ENCODE measurements around the gene CD300LD.
"Not testable (repeated sequence)": the region's sequence is repeated elsewhere in the genome, so short reads cannot be mapped to it uniquely, and the experiment has no call there.

CD300LD gene

DNA sequence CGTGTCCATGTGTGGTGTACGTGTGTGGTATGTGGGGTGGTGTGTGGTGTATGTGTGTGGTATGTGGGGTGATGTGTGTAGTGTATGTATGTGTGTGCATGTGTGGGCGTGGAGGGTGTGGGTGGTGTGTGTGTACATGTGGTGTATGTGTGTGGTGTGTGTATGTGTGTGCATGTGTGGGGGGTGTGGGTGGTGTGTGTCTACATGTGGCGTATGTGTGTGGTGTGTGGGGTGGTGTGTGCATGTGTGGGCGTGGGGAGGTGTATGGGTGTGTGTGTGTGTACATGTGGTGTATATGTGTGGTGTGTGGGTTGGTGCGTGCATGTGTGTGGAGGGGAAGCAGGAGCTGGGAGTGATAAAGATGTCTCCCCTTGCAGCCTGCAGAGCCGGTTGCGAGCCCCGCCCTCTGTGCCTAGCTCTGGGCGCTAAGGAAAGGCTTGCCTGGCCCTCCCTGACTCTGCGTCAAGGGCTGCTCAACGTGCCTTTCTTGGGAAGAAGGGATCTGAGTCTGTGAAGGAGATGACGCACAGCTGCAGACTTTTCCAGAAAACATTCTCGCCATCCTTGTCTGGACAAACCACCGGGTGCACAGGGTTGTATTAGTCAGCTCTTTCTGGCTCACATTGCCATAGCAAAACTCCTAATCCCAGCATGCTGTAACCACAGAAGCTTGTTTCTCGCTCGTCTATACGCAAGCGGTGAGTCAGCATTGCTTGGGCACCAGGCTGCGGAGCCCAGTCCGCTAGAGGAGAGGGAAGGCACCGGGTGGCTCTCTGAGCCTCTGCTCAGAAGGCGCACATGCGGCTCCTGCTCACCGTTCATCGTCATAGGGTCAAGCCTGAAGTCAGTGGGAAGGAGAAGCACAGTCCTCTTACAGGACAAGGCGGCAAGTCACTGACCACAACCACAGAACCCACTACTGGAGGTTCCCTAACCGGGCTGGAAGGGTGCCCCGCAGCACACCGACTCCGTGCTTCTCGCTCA is 22.8 kb downstream of the CD300LD start:
- no peak for DNase-seq

DNA sequence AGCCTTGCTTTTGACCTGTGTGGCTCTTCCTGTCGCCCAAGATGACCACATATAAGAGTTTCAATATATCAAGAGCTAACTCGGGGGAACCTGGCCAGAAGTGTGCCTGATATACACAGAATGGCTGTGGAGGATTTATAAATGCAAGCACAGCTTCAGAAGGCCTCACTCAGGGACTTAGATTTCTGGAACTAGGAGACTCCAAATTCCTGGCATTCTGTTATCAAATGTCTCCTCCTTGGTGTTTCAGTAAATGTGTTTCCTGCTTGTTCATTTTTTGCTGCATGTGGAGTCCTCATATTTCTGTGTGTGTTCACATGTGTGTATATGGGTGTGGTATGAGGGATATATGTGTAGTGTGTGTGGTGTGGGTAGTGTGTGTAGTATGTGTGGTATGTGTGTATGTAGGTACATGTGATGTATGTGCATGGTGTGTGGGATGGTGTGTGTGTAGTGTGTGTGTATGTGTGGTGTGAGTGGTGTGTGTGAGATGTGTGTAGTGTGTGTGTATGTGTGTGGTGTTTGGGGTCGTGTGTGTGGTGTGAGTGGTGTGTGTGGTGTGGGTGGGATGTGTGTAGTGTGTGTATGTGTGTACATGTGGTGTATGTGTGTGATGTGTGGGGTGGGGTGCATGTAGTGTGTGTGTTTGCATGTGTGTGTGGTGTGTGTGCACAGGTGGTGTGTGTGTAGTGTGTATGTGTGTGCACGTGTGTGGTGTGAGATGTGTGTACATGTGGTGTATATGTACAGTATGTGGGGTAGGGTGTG is 23.8 kb downstream of the CD300LD start:
- DNase-seq: no peak

DNA sequence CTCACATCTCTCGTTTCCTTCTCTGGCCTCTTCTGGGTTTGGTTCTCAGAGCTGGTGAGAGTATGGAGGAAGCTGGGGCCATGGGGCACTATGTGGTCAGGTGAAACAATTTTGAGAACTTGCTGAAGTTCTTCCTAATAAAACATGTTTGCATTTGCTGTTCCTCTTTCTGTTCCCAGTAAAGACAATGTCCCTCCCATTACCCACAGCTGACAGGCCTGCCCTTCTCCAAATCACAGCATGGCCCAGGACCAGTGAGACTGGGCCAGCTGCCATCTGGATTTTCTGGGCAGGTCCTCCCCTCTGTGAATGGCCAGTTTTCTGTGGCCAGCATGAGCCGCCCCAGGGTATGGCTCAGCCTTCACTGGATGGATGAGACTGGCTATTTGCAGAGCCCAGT is 24.7 kb downstream of the CD300LD start, which contains the start of gene CD300H:
CD300H (minus strand) TSS at position 113 of the 400 bp plus-strand sequence.
- no peak for DNase-seq

DNA sequence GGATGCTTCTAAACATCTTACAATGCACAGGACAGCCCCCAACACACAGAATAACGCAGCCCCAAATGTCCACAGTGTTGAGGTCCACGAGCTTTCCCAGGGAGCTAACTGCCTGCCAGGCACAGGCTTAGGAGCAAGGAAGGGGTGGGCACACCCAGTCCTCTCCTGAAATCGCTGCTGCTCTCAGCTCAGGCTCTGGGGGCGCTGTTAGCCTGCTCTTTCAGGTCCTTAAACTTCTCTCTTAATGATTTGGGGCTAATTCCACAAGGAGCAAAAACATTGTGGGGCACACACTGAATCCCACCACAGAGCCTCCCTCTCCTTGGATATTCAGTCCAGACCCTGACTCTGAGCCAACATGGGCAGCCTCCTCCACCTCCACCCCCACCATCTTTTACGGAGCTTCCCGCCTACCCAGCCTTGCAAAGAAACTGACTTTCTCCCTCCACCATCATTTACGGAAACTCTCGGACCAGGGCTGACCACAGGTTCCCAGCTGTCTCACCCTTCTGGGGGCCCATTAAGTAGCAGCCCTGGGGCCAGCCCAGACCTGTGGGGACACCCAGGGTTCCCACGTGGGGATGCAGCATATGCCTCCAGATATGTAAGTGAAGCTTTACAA is 25.8 kb downstream of the CD300LD start:
- DNase-seq: no peak

DNA sequence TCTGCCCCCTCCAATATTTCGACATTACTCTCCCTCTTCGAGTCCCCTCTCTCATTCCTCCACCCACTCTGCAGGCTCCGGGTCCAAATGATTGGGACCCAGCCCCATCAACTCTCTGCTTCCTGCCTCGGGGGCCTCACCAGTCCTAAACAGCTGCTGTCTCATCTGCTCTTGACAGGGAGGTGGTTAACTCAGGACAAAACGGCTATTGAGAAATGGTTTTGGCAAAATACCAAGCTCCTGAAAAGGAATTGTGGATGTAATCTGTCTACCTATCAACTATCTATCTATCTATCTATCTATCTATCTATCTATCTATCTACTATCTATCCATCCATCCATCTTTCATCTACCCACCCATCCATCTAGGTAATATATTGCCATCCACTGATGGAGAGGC is 27.0 kb downstream of the CD300LD start:
- no peak for DNase-seq

DNA sequence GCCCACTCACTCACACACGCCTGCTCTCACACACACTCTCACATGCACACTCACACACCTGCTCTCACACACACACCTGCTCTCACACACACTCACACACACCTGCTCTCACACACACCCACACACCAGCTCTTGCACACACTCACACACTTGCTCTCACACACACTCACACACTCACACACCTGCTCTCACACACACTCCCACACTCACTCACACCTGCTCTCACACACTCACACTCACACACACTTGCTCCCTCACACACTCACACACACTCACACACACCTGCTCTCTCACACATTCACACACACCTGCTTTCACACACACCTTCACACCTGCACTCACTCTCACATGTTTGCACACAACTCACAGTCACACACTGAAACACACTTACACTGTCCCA is 28.7 kb downstream of the CD300LD start:
- no peak for DNase-seq

DNA sequence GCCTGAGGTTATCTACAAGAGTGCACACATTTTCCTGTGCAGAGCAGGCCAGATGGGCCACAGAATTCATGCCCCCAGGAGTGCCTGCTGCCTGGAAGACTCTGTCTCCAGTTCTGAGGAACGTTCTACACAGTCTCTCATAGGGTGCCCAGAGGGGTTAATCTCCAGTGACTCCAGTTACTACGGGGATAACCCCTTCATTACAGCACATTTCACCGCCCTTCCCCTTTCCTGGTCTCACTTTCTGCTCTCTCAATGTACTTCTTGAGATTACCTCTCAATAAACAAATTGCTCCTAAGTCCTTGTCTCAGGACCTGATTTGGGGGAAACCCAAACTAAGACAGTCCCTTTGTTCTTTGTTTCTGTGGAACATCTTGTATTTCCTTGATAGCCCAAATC is 30.5 kb downstream of the CD300LD start:
- no peak for DNase-seq

DNA sequence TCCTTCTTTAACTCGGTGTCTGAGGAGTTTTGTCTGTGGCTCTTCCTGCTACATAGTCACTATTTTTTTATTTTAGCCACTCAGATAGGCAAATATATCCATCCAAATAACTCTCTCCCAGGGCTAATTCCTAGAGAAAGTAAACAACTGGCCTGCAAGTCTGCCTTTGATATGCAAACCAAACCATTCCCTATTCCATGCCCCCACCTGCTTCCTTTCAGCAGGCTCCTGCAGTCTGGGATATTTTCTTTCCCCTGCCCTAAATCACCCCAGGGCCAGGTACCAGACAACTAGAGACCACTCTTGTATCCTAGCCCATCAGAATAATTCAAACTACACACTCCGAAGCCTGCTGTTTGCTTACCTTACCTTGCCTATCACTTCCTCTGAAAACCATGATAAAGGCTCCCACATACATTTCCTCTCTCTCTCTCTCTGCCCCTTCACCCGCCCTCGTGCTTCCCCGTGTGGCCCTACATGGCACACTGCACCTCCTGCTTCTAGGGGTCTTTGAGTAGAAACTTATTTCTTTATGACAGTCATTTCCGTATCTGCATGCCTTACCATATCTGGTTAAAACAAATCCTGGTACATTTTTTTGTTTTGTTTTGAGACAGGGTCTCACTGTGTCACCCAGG is 33.1 kb downstream of the CD300LD start:
- DNase-seq: no peak

DNA sequence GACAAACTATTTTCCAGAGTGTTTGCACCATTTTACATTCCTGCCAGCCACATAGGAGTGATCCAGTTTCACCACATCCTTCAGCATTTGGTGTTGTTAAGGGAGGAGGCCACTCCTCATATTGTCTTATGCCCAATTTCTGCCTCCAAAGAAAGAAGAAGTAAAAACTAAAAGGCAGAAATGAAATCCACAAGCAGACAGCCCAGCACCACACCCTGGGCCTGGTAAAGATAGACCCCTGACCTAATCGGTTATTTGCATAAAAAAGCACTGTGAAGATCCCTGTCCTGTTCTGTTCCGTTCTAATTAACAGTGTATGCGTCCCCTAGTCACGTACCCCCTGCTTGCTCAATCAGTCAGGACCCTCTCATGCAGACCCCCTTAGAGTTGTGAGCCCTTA is 33.7 kb downstream of the CD300LD start:
- not testable (repeated sequence) for DNase-seq

DNA sequence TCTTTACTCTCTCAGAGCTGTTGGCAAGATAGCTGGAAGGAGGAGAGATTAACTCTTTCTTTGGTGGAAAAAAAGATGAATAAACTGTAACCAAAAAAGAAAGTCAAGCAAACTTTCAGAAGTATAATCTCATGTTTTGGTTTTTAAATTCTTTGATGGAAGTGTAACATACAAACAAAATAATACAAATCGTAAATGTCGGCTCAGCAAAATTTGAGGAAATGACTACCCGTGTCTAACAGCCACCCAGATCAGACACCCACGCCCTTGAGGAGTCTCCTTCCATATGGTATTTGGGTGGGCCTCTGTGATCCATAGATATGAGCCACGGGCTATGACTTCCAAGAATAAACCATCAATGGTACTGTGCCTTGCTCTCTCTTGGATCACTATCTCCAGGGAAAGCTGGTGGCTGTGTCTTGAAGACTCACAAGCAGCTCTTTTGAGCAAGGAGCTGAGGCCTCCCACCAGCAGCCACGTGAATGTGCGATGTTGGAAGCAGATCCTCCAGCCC is 36.6 kb downstream of the CD300LD start:
- no peak for DNase-seq

DNA sequence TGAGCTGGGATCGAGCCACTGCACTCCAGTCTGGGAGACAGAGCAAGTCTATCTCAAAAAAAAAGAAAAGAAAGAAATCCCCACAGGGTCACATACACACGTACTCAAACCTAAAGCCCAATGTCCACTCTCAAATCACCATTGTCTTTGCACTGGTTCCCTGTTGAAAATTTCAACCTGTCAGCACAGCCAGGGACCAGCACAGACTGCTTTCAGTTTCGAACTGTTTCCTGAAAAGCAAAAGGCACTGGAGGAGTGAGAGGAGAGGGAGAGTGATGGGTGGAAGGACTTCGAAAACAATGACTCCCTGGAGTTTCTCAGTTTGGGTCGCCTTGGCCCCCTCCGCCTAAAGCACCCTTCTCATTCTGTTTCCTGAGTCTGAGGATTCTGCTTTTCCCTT is 37.2 kb downstream of the CD300LD start:
- DNase-seq: no peak

DNA sequence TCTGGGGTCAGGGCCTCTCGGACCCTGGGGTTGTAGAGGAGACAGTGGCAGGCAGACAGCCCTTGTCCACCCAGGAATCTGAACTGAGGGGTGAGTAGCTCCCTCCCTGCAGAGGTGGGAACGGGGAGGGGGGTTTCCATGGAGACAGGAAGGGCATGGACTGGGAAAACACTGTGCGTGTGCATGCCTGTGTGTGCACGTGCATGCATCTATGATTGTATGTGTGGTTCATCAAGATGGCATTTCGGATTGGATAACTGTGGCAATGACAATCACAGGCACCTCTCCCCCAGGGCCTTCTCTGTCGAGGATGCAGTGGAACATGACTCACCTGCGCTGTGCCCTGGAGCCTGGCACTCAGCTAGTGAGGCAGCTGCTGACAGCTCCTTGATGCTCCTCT is 40.0 kb downstream of the CD300LD start:
- DNase-seq: no peak

DNA sequence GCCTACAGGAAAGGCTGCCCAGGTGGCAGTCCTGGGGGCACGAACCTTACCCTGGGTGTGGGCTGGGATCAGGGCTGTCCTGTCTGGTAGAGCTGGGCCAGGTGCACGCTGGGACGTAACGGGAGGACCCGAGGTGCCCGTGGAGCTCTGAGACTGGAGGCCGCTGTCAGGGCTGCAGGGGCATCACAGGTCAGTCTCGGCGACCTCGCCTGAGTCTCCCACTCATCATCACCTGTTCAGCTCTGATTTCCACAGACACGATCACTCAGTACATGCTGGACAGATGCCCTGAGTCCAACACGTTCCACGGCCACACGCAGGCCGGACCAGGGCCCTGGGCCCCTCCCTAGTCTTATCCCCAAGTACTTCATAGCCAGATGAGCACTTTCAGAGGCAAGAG is 41.5 kb downstream of the CD300LD start:
- DNase-seq: no peak

DNA sequence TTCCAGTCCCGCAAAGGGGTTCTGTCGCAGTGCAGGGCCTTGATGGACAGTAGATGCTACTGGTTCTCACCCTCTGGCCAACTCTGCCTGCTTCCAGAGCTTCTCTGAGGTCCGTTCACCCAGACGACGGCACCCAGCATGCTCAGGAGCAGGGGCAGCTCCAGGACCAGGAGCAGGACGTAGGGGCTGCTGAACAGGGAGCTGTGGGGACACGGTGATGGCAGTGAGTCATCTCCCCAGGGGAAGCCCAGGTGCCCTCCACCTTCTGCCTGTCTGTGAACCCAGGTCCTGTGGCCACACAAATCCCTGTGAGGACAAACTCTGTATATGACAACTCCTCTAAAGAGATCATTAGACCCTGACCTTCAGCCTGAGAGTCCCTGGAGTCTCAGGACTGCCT is 42.7 kb downstream of the CD300LD start:
- DNase-seq: no peak

DNA sequence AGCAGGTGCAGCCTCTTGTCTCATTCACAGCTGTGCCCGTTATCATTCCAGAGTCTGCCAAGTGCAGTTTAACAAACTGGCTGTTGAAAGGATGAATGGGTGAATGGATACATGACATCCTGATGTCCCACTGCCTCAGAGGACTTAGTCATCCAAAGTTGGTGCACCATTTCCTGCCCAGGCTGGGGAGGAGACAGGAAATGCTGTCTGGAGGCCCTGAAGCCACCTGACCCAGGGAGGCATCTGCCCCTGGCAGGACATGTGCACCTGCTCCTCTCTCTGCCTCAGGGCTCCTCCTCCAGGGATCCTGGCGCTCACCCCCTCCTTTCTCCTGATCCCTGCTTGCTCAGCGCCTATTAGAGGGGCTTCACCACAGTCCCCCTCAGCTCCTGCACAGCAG is 44.3 kb downstream of the CD300LD start:
- no peak for DNase-seq

DNA sequence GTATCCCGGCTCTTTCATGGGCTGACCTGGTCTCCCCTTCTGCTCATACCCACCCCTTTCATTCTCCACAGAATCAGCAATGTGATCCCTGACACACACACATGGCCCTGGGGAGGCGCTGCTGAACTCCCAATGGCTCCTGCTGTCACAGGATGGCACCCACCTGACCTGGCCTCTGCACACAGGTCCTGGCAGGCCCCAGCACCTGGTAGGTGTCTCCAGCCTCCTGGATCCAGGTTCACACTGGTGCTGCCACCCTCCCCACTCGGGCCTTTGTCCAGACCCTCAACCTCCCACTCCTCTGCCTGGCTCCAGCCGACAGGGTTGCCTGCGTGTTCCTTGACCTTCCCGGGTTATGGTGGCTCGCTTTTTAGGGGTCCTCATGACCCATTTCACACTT is 44.8 kb downstream of the CD300LD start:
- DNase-seq: no peak

DNA sequence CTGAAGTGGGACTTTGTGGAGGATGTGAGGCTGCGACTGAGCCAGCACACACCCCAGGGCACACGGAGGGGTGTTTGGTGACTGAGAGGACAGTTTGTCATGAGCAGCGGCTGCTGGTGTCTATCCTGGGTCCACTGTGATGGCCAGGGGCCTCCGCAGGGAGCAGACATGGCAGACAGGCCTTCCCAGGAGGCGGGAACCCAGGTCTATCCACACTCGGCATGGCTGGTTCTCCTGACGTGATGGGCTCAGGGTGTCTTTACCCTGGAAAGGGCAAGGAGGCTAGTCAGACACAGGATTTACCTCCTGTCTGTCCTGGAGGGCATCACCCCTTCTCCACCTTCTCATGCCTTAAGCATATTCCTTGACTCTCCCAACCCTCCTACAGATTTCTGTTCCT is 45.5 kb downstream of the CD300LD start:
- no peak for DNase-seq

DNA sequence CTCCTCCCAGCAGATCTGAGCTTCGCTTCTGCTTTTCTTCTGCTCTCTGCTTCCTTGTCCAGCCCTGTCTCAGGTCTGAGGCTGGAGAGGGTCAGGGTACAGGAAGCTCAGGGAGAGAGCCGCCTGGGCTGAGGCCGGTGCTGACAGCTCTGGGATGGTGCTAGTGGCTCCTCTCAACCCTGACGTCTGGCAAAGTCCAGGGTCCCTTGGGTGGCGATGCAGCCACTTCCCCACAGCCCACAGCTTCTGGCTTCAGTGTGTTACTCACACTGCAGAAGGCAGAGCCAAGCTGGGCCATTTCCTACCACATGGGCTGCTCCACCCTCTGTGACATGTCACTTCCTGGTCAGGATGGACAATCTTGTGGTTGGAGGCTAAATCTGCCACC is 46.2 kb downstream of the CD300LD start, which contains the start of gene CD300C:
CD300C (minus strand) TSS at position 273 of the 388 bp plus-strand sequence. CDS start 333 bp downstream, outside the sequence.
- DNase-seq: no peak

DNA sequence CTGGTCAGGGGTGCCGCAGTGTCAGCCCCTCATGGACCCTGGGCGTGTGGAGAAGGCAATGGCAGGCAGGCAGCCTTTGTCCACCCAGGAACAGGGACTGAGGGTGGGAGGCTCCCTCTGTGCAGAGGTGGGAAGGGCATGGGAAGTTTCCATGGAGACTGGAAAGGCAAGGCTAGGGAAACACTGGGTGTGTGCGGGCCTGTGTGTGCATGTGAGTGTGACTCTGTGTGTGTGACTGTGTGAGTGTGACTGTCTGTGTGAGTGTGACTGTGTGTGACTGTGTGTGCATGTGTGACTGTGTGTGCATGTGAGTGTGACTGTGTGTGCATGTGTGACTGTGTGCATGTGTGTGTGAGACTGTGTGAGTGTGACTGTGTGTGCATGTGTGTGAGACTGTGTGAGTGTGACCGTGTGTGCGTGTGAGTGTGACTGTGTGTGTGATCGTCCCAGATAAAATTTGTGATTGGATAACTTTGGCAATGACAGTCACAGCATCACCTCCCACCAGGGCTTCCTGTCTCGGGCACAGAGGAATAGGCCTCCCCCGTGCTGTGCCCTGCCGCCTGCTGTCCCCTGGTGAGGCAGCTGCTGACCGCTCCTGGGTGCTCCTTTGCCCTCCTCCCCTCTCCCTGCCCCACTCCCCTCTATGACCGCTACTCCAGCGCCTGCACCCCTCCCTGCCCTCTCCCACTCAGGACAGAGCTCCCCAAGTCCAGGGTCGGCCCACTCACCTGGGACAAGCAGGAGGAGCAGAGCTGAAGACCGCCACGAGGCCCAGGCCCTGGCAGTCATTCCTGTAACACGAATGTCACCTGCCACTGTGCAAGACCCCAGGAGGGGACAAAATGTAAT is 46.9 kb downstream of the CD300LD start:
- no peak for DNase-seq

DNA sequence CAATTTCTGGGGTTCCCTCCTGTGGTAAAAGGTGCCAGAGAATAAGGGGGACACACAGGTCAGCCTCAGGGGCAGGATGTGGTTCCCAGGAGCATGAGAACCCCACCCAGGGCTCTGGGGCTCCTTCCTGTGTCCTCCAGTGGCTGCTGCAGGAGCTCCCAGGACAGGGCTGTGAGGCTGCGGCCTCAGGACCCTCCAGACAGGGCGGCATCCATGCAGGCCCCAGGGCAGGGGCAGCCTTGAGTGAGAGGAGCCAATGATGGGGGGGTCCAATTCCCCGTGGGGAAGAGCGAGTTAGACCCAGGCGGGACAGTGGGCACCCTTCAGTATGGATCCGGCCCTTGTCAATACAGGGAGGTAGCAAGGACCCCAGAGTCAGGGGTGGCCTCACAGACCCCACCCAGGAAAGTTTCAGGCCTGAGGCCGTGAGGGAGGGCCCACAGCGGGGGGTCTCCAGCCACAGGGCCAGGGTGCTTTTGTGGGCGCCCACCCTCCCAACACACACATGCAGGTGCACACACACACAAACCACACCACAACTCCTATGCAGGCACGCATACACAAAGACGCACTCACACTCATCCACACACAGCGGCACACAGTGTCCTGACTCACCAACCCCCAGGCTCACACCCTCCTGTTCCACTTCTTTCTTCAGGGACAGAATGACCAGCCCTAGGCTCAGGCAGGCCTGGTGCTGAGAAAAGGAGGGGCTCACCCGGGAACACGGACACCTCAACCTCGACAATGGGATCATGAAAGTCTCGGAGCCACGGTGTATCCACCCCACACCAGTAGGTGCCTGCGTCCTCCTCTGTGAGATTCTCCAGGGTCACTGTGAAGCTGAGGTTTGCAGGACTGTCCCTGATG is 48.0 kb downstream of the CD300LD start:
- DNase-seq: no peak

DNA sequence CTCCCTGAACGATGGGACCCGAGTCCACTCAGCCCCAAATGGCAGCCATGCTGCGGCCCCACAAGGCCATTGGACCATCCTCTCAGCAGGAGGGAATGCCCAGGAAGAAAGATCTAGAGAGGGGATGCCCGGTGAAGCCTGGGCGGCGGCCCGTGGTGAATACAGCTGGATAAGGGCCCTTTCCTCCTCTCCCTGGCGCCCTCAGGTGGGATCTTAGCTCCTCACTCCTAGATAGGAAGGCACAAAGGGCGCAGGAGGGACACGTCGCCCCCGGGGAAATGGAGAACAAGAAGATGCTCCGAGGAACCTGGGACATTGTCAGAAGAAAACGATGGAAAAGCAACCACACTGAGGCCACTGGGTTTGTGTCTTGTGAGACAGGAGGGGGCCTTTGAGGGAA is 48.7 kb downstream of the CD300LD start:
- DNase-seq: no peak
